Upper lobe of left lung (tissue), 6 donors: Measurements from ENCODE around the gene VAV1. TPM values are rescaled to one million over a fixed set of nuclear protein-coding genes. Genes with fewer than 3 reads are reported as not detected.

Source experiments
- ATAC-seq, 2 donors: fragments of 200-7000 bp; cut with Tn5 transposase; one replicate each; pipeline ENCODE4 v1.9.1; 2022; ENCODE audit warnings: mild to moderate bottlenecking in 2 of 2, moderate library complexity in 2 of 2; ENCODE audit not compliant: low FRiP score in 2 of 2
- DNase-seq, 2 donors: peaks; one replicate each; pipeline ENCODE4 v3.0.0-alpha.2; 2019 to 2020
- H3K27ac ChIP-seq, 4 donors: fragments of 200-600 bp; sonication (generic); one replicate each; pipeline ENCODE4 v1.5.1; 2016 to 2019
- H3K27me3 ChIP-seq, 4 donors: fragments of 200-600 bp; sonication (generic); one replicate each; pipeline ENCODE4 v1.5.1; 2017 to 2019
- H3K36me3 ChIP-seq, 4 donors: fragments of 200-600 bp; sonication (generic); one replicate each; pipeline ENCODE4 v1.5.1; 2016 to 2019
- H3K4me1 ChIP-seq, 4 donors: fragments of 200-600 bp; sonication (generic); one replicate each; pipeline ENCODE4 v1.5.1; 2018 to 2019
- H3K4me3 ChIP-seq, 4 donors: fragments of 200-600 bp; sonication (generic); one replicate each; pipeline ENCODE4 v1.5.1; 2017 to 2019; ENCODE audit warnings: mild to moderate bottlenecking in 2 of 4, moderate library complexity in 1 of 4
- H3K9me3 ChIP-seq, 4 donors: fragments of 200-600 bp; sonication (generic); one replicate each; pipeline ENCODE4 v1.5.1; 2018 to 2019
- EP300 ChIP-seq, 4 donors: sonication (generic); formaldehyde crosslinking; IDR thresholded peaks; one replicate each; pipeline ENCODE4 v1.5.1; 2017; ENCODE audit warnings: antibody characterized with exemption in 4 of 4, control low read depth in 2 of 4
- POLR2A ChIP-seq, 4 donors: fragments of 450-650 bp; IDR thresholded peaks; one replicate each; pipeline ENCODE4 v1.5.1; 2016 to 2017; ENCODE audit warnings: antibody characterized with exemption in 4 of 4, mild to moderate bottlenecking in 2 of 4
- POLR2AphosphoS5 ChIP-seq, 2 donors: sonication (generic); formaldehyde crosslinking; IDR thresholded peaks; one replicate each; pipeline ENCODE4 v1.5.1; 2017; ENCODE audit warnings: antibody characterized with exemption in 2 of 2
- WGBS, 2 donors: methylation state at CpG; one replicate each; pipeline ENCODE4 v1.1.5; 2017 to 2018; 5-methylcytosine and 5-hydroxymethylcytosine counted together
- total RNA-seq, 6 donors: library from RNA; depleted of rRNA in 4 of 6; stranded (reverse); fragments of >200 nt in 4 of 6; gene quantifications; one replicate each; pipeline versions ENCODE4 v1.1.0 to v1.2.1, GENCODE V29; 2016 to 2021
- TF ChIP-seq, protein P1 (sequence below), 6 experiments: fragments of 450-650 bp in 4 of 6; fragments of 200-600 bp in 2 of 6; sonication (generic) in 2 of 6; IDR thresholded peaks; one replicate each; pipeline ENCODE4 v1.5.1; 2016 to 2019; ENCODE audit warnings: antibody characterized with exemption in 6 of 6
- donor health status: DM: no; HTN: no; CAD: no; lungs with moderate emphysema.
- donor health status: DM: no; HTN: yes; CAD: no; lungs with severe emphysema.

The VAV1 gene
- total RNA-seq, 6 donors from 2014 or later, result 13.9 to 53.4 (median 24.1) TPM

DNA sequence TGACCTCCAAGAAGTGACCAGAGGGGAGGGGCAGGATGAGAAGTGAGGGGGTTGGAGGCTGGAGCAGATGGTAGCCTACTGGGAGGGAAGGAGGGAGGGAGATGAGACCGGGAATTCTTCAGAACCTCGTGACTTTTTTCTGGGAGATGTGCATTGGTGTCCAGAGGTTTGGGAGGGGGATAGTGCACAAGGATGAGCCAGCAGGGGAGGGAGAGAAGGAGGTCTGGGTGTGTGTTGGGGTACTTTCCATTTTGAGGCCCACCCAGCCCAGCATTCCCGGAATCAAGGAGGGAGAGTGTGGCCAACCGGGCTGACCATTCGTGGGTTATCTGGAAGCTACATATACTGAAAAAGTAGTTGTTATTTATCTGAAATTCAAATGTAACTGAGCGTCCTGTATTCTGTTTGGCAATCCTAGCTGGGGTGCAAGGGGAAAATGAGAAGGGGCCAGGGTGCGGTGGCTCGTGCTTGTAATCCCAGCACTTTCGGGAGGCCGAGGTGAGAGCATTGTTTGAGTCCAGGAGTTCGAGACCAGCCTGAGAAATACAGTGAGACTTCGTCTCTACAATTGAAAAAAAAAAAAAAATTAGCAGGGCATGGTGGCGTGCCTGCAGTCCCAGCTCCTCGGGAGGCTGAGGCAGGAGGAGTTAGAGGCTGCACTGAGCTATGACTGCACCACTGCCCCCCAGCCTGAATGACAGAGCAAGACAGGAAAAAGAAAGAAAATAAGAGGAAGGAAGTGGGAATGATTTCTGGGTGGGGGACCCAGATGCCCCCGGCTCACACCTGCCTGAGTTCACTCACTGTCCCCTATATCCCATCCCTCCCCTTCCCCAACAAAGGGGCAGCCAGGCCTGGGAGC, 47.6 kb upstream of the VAV1 start:
- no peak for DNase-seq
- H3K4me3 ChIP-seq, result no peak overlapping the region
- TF ChIP-seq, protein P1, sequence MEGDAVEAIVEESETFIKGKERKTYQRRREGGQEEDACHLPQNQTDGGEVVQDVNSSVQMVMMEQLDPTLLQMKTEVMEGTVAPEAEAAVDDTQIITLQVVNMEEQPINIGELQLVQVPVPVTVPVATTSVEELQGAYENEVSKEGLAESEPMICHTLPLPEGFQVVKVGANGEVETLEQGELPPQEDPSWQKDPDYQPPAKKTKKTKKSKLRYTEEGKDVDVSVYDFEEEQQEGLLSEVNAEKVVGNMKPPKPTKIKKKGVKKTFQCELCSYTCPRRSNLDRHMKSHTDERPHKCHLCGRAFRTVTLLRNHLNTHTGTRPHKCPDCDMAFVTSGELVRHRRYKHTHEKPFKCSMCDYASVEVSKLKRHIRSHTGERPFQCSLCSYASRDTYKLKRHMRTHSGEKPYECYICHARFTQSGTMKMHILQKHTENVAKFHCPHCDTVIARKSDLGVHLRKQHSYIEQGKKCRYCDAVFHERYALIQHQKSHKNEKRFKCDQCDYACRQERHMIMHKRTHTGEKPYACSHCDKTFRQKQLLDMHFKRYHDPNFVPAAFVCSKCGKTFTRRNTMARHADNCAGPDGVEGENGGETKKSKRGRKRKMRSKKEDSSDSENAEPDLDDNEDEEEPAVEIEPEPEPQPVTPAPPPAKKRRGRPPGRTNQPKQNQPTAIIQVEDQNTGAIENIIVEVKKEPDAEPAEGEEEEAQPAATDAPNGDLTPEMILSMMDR (IDR thresholded peaks at IDR 0.05), result no peak
- TF ChIP-seq POLR2AphosphoS5 (IDR thresholded peaks at IDR 0.05), result no peak
- TF ChIP-seq EP300 (IDR thresholded peaks at IDR 0.05), result no peak
- no peak for TF ChIP-seq POLR2A (IDR thresholded peaks at IDR 0.05)

DNA sequence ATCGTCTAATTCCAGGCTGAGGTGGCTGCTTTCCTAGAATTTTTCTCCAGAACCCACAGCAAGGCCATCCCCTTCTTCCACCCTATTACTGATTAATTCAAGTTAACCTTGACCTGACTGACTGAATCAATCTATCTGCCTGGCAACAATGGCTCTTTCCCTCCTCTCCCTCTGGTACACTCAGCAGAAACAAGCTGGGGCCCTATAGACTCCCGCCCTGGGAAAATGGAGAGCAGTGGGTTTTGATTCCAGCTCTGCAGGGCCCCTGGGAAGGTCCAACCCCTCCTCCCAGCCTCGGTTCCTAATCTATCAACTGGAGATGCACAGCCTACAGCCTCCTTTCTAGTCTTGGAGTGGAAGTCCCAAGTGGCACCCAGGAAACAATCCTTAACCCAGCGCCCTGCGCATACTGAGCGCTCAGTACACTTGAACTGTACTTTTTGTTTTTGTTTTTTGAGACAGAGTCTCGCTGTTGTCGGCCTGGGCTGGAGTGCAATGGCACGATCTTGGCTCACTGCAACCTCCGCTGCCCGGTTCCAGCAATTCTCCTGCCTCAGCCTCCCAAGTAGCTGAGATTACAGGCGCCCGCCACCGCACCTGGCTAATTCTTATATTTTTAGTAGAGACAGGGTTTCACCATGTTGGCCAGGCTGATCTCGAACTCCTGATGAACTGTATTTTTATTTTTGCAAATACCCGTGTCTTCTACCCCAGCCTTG, 46.8 kb upstream of the VAV1 start:
- no peak for TF ChIP-seq POLR2AphosphoS5 (IDR thresholded peaks at IDR 0.05)
- TF ChIP-seq, protein P1 (IDR thresholded peaks at IDR 0.05), result no peak
- TF ChIP-seq POLR2A (IDR thresholded peaks at IDR 0.05), result no peak
- no peak for TF ChIP-seq EP300 (IDR thresholded peaks at IDR 0.05)
- WGBS, 2 donors, result 88 to 90% methylated on average over 16 of the region's 16 CpGs
- Histone ChIP-seq H3K4me3 (no peak overlapping the region), H3K9me3 (no peaks in the 10 kb centered on the region), H3K27ac (no peak overlapping the region), H3K4me1 (peaks cover 34 to 62% (median 45%) of the 10 kb centered on the region in 4 donors), H3K27me3 (no peaks in the 10 kb centered on the region), H3K36me3 (no peaks in the 10 kb centered on the region)
- ATAC-seq, result no peak
- DNase-seq, result no peak

More for the DNA sequence above, 47.6 kb upstream of the VAV1 start:
- Histone ChIP-seq H3K4me1 (peaks cover 35 to 60% (median 52%) of the 10 kb centered on the region in 4 donors), H3K9me3 (no peaks in the 10 kb centered on the region), H3K36me3 (no peaks in the 10 kb centered on the region), H3K27ac (peak overlapping the region in 2 of 4 donors; percentile 11 to 17), H3K27me3 (no peaks in the 10 kb centered on the region)
- no peak for ATAC-seq
- WGBS, 2 donors, result 76 to 80% methylated on average over 15 of the region's 15 CpGs

DNA sequence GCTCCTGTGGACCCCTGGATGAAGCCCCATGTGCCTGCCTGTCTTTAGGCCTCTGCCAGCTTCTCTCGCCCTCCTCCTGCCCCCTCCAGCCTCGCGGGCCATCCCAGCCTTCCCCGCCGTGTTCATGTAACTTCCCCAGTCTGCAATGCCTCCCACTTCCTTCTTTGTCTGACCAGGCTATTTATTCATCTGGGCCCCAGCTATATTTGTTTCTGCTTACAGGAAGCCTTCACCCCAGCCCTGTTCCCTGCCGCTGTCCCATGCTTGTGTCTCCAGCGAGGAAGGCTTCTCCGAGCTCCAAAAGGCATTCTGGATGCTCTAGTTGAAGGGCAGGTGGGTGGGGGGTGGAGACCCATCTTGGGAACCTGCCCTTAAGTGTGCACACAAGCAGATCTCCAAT, 44.2 kb upstream of the VAV1 start:
- WGBS, 2 donors, result 29 to 36% methylated on average over 8 of the region's 8 CpGs
- peak overlapping the region; percentile 61 to 83 (median 72) for H3K27ac ChIP-seq
- DNase-seq, result peak; percentile 66 to 80

DNA sequence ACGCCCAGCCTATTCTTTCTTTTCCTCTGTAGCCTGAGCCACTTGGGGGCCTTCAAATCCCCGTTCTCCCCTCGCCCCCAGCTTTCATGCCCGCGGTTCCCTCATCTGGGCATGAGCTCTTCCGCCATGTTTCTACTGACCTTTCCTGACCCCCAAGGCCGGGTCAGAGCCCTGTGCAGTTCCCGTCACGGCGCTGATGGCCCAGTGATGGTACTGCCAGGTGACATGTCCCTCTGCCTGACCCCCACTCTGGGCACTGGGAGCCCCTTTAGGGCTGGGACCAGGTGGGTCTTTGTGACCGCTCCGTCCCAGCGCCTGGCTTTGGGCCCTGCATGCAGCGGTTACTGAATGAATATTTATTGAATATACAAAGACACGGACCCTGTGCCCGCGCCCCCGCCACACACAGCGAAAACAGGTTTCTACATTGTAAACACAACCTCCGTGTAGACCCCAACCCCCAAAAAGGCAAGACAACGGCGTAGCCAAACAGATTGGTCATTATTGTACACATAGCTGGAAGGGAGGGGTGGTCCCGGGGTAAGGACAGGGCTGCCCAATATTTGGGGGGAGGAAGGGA, 42.8 kb upstream of the VAV1 start:
- TF ChIP-seq EP300 (IDR thresholded peaks at IDR 0.05), result no peak
- no peak for TF ChIP-seq POLR2A (IDR thresholded peaks at IDR 0.05)
- TF ChIP-seq POLR2AphosphoS5 (IDR thresholded peaks at IDR 0.05), result no peak
- TF ChIP-seq, protein P1 (IDR thresholded peaks at IDR 0.05), result no peak
- Histone ChIP-seq H3K9me3 (no peaks in the 10 kb centered on the region), H3K27me3 (no peaks in the 10 kb centered on the region), H3K36me3 (peaks cover 7 to 33% (median 25%) of the 10 kb centered on the region in 4 donors), H3K27ac (peak overlapping the region; percentile 60 to 83 (median 76)), H3K4me1 (peaks cover 13 to 30% (median 18%) of the 10 kb centered on the region in 4 donors), H3K4me3 (peak overlapping the region in 3 of 4 donors; percentile 26 to 44 (median 42))
- peak in 1 of 2 donors; percentile 63 for DNase-seq
- ATAC-seq, result no peak
- 88 to 92% methylated on average over 19 to 23 of the region's 23 CpGs for WGBS, 2 donors

More for the DNA sequence above, 44.2 kb upstream of the VAV1 start:
- ATAC-seq, result peak in 1 of 2 donors; percentile 38
- Histone ChIP-seq H3K4me3 (no peak overlapping the region), H3K27me3 (no peaks in the 10 kb centered on the region), H3K9me3 (no peaks in the 10 kb centered on the region), H3K36me3 (peaks cover 7 to 25% (median 19%) of the 10 kb centered on the region in 4 donors), H3K4me1 (peaks cover 14 to 37% (median 25%) of the 10 kb centered on the region in 4 donors)
- TF ChIP-seq, protein P1 (IDR thresholded peaks at IDR 0.05), result no peak
- TF ChIP-seq EP300 (IDR thresholded peaks at IDR 0.05) (no peak), POLR2A (IDR thresholded peaks at IDR 0.05) (no peak), POLR2AphosphoS5 (IDR thresholded peaks at IDR 0.05) (peak in 1 of 2 donors; percentile 31)
